Measurements from ENCODE around the gene DNAAF3.

- TF ChIP-seq SIN3A (IDR thresholded peaks at IDR 0.05; ENCODE audit: low read depth) (no peak), SP1 (IDR thresholded peaks at IDR 0.05; ENCODE audit: low read depth) (no peak), FOSL1 (IDR thresholded peaks at IDR 0.05; ENCODE audit: low read depth) (no peak), EZH2 (IDR thresholded peaks at IDR 0.05) (no peak)
- TF ChIP-seq, protein P1, sequence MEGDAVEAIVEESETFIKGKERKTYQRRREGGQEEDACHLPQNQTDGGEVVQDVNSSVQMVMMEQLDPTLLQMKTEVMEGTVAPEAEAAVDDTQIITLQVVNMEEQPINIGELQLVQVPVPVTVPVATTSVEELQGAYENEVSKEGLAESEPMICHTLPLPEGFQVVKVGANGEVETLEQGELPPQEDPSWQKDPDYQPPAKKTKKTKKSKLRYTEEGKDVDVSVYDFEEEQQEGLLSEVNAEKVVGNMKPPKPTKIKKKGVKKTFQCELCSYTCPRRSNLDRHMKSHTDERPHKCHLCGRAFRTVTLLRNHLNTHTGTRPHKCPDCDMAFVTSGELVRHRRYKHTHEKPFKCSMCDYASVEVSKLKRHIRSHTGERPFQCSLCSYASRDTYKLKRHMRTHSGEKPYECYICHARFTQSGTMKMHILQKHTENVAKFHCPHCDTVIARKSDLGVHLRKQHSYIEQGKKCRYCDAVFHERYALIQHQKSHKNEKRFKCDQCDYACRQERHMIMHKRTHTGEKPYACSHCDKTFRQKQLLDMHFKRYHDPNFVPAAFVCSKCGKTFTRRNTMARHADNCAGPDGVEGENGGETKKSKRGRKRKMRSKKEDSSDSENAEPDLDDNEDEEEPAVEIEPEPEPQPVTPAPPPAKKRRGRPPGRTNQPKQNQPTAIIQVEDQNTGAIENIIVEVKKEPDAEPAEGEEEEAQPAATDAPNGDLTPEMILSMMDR (IDR thresholded peaks at IDR 0.05 in 2 of 3, conservative IDR thresholded peaks at IDR 0.05 in 1 of 3; ENCODE audit: borderline replicate concordance in 1 of 3, insufficient read depth in 1 of 3, low read depth in 2 of 3, low read length in 2 of 3) = no peak
- TF ChIP-seq, protein P2, sequence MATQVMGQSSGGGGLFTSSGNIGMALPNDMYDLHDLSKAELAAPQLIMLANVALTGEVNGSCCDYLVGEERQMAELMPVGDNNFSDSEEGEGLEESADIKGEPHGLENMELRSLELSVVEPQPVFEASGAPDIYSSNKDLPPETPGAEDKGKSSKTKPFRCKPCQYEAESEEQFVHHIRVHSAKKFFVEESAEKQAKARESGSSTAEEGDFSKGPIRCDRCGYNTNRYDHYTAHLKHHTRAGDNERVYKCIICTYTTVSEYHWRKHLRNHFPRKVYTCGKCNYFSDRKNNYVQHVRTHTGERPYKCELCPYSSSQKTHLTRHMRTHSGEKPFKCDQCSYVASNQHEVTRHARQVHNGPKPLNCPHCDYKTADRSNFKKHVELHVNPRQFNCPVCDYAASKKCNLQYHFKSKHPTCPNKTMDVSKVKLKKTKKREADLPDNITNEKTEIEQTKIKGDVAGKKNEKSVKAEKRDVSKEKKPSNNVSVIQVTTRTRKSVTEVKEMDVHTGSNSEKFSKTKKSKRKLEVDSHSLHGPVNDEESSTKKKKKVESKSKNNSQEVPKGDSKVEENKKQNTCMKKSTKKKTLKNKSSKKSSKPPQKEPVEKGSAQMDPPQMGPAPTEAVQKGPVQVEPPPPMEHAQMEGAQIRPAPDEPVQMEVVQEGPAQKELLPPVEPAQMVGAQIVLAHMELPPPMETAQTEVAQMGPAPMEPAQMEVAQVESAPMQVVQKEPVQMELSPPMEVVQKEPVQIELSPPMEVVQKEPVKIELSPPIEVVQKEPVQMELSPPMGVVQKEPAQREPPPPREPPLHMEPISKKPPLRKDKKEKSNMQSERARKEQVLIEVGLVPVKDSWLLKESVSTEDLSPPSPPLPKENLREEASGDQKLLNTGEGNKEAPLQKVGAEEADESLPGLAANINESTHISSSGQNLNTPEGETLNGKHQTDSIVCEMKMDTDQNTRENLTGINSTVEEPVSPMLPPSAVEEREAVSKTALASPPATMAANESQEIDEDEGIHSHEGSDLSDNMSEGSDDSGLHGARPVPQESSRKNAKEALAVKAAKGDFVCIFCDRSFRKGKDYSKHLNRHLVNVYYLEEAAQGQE (IDR thresholded peaks at IDR 0.05; ENCODE audit: low read depth) = no peak
Measured at GRCh38 chr19:55153652-55154264, 12.7 kb downstream of the DNAAF3 start.

All from HCT116 (cell line).